A204.1 (cell line): ENCODE results near the gene KRTAP4-4.
"Not testable (repeated sequence)": the region's sequence is repeated elsewhere in the genome, so short reads cannot be mapped to it uniquely, and the experiment has no call there.

ENCODE experiments used
- FAIRE-seq: peaks from 2 replicates; lab custom pipeline; 2012; peaks lifted over from hg19 to GRCh38; lab: Jason Lieb, UNC

KRTAP4-4 gene

DNA sequence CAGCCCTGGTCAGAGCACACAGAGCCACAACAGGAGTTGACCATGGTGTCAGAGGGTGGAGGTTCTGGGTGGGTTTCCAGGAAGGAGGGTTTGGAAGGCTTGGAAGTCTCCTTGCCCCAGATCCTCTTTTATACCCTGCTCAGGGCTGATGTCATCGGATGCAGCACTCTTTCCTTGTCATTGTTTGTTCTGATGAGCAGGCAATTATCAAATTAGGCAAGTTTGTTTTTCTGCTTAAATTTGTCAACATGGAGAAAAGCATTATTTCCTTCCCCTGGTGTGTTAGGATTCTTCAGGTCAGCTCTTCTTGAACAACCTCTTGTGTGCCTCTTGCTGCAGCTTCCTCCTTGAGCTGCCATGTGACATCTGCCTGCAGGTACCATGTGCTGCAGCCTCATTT is at the start of gene KRTAP4-4:
Gene KRTAP4-4, minus strand, starts transcription at position 101 of the 400 bp plus-strand sequence. Its CDS starts 57 bp downstream, at position 44.
- no peak for FAIRE-seq

DNA sequence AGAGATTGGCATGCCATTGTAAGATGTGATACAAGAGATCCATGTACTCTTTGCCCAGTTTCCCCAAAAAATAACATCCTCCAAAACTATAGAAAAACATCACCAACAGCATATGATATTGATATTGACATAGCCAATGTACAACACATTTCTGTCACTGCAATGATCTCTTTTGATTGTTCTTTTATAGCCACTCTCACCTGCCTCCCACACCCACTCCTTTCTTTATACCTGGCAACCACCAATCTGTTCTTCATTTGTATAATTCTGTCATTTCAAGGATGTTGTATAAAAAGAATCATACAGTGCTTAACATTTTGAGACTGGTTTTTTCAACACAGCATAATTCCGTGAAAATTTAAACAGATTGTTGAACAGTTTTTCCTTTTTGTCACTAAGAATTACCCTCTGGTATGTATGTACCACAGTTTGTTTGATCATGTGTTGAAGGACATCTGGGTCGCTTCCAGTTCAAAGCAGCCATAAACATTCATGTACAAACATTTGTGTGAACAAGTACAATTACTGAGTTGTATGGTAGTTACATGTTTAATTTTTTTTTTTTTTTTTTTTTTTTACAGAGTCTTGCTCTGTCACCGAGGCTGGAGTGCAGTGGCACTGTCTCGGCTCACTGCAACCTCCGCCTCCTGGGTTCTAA is 39.0 kb upstream of the KRTAP4-4 start:
- no peak for FAIRE-seq

DNA sequence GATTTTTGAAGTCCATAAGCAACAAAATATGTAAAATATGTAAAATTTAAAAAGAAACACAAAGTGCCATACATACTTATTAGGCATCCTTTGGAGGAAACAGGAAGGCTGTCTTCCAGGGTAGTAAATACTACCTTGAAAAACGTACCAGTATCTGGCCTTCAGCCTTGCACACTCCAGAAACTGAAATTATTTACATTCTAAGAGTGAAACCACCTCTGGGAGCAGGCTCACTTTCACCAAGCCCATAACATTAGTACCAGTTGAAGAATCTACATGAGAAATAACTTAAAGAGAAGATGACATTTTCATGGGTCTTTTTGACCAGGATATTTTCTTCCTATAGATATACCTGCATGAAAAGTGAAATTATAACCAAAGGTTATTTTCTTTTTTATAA is 35.5 kb upstream of the KRTAP4-4 start:
- FAIRE-seq, result no peak

DNA sequence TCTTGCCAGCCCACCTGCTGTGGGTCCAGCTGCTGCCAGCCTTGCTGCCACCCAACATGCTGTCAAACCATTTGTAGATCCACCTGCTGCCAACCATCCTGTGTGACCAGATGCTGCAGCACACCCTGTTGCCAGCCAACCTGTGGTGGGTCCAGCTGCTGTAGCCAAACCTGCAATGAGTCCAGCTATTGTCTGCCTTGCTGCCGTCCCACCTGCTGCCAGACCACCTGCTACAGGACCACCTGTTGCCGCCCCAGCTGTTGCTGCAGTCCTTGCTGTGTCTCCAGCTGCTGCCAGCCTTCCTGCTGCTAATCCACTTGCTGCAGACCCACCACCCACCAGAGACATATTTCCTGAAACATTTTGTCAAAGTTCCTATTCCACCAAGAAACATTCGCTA is 29.8 kb upstream of the KRTAP4-4 start:
- no peak for FAIRE-seq

DNA sequence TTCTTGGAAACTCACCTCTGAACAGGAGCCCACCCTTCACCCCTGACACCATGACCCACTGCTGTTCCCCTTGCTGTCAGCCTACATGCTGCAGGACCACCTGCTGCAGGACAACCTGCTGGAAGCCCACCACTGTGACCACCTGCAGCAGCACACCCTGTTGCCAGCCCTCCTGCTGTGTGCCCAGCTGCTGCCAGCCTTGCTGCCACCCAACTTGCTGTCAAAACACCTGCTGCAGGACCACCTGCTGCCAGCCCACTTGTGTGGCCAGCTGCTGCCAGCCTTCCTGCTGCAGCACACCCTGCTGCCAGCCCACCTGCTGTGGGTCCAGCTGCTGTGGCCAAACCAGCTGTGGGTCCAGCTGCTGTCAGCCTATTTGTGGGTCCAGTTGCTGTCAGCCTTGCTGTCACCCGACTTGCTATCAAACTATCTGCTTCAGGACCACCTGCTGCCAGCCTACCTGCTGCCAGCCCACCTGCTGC is 29.3 kb upstream of the KRTAP4-4 start, which contains the start of gene KRTAP9-1:
Gene KRTAP9-1, plus strand, starts transcription at position 51 of the 482 bp plus-strand sequence. Its CDS starts 0 bp downstream, at position 51.
- FAIRE-seq, result not testable (repeated sequence)

DNA sequence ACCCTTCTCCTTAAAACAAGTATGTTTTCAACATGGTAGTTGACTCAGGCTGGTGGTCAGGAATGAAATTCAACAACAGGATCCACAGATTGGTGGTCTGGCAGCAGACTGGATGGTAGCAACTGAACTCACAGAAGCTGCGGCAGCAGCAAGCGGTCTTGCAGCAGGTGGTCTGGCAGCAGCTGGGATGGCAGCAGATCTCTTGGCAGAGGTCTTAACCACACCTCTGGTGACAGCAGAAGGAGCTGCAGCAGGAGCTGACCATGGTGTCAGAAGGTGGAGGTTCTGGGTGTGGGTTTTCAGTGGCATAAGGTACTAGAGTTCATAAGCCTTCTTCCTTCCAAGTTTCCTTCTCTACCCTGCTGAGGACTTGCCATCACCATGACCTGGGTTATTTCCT is 26.3 kb upstream of the KRTAP4-4 start:
- FAIRE-seq, result no peak

DNA sequence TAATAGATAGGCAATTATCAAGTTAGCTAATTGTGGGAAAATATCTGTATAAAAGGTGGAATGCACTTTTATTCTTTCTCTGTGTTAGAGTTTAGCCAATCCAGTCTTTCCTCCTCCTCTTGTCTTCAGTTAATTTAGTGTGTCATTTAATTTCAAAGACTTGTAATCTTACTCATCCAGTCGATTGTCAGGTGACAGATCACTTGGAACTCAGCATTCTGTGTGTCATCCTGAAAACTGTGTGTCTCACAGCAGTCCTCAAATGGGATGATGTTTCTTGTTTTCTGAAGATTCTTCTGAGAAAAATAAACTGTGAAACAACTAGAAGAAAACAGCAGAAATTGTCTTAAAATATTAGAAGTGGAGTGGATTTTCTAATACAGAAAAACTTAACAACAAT is 24.5 kb upstream of the KRTAP4-4 start:
- no peak for FAIRE-seq

DNA sequence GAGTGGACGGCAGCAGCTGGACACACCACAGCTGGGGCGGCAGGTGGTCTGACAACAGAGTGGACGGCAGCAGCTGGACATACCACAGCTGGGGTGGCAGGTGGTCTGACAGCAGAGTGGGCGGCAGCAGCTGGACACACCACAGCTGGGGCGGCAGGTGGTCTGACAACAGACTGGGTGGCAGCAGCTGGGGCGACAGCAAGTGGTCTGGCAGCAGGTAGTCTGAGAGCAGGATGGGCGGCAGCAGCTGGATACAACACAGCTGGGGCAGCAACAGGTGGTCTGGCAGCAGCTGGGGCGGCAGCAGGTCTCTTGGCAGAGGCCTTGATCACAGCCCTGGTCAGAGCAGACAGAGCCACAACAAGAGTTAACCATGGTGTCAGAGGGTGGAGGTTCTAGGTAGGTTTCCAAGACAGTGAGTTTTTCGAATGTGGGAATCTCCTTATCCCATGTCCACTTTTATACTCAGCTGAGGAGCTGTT is 24.0 kb upstream of the KRTAP4-4 start, which contains the start of gene KRTAP4-1:
Gene KRTAP4-1, minus strand, starts transcription at position 432 of the 482 bp plus-strand sequence. Its CDS starts 57 bp downstream, at position 375.
- no peak for FAIRE-seq

DNA sequence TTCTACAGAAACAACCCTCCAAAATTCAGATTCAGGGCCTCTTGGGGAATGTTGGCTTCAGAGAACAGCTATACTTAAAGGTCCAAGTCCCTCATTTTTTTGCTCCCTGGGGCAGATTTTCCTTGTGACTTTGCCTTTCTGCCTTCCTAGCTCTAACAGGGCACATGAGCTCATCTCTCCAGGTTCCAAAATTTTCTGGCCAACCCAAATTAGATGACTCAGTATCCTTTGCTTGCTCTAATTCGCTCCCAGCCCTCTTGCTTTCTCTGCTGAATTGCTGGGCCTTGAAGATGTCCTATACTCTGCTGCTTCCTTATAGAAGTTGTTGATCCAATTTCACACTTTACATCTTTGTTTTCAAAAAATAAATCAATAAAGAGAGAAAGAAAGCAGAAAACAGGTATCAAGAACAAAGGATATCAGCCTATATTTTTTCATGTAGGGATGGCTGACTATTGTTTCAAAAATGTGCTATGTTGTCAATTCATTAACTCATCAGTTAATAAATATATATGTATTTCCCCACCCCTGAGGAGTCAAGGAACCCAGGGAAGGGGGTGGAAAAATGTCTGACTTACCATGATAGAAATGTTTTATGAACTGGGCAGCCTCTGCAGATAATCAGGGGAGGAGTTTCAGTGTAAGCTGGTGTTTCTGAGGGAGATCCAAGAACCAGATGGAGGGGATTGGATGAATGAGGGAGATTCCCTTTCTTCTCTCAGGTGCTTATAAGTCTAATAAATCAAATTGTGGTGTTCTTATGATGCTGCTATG is 18.5 kb upstream of the KRTAP4-4 start:
- FAIRE-seq, result no peak

DNA sequence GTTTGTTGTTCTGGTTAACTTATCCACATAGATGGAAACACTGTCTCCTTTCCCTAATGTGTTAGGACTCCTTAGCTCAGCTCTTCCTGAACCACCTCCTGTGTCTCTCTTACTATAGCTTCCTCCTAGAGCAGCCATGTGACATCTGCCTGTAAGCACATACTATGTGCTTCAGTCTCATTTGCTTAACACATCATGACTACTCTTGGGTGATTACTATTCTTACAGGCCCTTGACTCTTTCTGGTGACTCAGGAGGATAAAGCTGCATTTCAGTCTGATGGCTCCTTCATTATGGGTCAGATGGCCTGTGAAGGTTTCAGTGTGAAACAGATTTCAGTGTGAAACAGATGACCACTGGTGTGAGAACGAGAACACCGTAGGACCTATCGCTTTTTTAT is 17.8 kb upstream of the KRTAP4-4 start:
- FAIRE-seq, result no peak

DNA sequence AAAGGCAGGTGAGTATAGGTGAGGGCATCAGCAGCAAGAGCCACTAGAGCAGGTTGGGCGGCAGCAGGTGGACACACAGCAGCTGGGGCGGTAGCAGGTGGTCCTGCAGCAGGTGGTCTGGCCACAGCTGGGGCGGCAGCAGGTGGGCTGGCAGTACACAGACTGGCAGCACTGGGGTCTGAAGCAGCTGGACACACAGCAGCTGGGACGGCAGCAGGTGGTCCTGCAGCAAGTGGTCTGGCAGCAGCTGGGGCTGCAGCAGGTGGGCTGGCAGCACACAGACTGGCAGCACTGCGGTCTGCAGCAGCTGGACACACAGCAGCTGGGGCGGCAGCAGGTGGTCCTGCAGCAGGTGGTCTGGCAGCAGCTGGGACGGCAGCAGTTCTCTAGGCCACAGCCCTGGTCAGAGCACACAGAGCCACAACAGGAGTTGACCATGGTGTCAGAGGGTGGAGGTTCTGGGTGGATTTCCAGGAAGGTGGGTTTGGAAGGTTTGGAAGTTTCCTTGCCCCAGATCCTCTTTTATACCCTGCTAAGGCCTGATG is 17.3 kb upstream of the KRTAP4-4 start, which contains the start of gene KRTAP4-2:
Gene KRTAP4-2, minus strand, starts transcription at position 495 of the 545 bp plus-strand sequence. Its CDS starts 57 bp downstream, at position 438.
- FAIRE-seq, result no peak

DNA sequence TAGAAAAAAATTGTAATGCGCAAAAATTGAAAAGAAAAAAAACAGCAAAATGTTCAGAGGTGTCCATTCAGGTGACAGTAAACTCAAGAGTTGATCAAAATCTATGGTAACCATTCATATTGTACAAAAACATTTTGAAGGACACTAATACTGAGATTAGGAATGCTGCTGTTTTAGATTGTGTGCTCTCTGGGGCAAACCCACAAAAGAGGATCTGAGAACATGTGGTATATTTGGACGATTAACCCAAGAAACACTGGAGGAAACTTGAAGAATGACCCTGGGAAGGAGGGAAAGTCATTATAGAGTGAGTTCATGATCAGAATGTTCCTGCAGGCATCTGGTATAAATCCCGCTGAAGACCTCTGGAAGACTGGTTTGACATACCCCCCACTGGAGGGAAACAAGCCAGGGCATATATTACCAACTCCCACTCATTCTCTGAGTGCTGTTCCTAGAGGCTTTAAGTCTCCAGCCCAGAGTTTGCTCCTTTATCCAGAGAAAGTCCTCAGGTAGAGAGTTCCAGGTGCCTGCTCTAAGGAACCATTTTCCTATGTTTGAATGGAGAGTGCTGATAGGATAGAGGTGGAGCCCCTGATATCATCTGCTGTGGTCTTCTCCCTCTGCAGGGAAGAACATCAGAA is 16.3 kb upstream of the KRTAP4-4 start:
- no peak for FAIRE-seq

DNA sequence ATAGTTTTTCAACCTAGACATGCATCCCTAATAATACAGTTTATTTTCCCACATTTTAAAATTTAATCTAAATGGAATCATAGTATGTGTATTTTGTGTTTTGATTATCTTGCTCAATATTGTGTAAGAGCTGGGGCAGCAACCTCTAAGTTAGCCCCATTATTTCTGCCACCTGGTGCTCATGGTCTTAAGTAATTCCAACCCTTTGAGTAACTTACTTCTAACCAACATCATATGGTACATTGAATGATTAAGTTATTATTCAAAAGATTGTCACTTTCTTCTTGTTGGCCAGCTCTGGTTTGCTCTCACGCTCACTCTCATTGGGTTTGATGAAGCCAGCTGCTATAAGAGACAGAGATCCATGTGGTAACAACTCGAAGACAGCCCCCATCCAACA is 11.3 kb upstream of the KRTAP4-4 start:
- FAIRE-seq, result no peak

DNA sequence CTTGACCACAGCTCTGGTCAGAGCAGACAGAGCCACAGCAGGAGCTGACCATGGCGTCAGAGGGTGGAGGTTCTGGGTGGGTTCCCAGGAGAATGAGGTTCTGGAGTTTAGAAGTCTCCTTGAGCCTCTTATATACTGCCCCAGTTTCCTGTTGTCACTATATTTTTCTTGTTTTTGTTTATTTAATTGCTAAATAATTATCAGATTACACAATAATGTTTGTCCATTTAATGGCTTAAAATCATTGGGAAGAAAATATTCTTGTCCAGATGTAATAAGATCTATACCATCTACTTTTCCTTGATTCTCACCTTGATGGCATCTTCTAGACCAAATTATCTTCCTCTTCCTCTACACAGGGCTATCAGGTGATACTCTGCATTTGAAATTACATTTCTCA is 7.6 kb upstream of the KRTAP4-4 start, which contains the start of gene KRTAP4-3:
Gene KRTAP4-3, minus strand, starts transcription at position 101 of the 400 bp plus-strand sequence. Its CDS starts 49 bp downstream, at position 52.
- FAIRE-seq, result no peak

DNA sequence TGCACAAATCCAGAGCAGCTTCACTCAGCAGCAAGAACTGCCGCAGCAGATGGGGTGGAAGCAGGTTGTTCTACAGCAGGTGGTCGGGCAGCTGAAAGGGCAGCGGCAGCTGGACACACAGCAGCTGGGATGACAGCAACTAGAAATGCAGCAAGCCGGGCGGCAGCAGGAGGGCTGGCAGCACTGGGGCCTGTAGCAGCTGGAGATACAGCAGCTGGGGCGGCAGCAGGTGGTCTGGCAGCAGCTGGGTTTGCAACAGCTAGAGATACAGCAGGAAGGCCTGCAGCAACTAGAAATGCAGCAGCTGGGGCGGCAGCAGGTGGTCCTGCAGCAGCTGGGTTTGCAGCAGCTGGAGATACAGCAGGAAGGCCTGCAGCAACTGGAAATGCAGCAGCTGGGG is 7.0 kb upstream of the KRTAP4-4 start:
- no peak for FAIRE-seq

DNA sequence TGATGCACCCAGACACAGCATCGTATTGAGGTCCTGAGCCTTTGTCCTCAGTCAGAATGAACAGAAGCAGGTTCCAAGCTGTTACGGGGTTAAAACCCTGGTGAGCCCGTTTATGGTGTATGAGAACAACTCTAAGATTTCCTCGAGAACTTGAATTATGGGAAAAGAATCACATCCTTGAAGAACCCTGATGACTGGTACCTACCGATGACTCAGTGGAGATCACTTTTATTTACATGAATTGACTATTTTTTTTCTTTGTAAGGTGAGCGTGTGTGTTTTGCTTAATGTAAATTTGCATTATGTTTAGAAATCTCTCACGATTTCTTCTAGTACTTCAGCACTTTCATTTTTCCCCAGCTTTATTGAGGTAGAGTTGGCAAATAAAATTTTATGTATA is 3.3 kb upstream of the KRTAP4-4 start:
- no peak for FAIRE-seq

DNA sequence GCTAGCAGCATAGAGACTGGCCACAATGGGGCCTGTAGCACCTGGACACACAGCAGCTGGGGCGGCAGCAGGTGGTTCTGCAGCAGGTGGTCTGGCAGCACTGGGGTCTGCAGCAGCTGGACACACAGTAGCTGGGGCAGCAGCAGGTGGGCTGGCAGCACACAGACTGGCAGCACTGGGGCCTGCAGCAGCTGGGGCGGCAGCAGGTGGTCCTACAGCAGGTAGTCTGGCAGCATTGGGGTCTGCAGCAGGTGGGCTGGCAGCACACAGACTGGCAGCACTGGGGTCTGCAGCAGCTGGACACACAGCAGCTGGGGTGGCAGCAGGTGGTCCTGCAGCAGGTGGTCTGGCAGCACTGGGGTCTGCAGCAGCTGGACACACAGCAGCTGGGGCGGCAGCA is 358 bp downstream of the KRTAP4-4 start:
- FAIRE-seq, result not testable (repeated sequence)

DNA sequence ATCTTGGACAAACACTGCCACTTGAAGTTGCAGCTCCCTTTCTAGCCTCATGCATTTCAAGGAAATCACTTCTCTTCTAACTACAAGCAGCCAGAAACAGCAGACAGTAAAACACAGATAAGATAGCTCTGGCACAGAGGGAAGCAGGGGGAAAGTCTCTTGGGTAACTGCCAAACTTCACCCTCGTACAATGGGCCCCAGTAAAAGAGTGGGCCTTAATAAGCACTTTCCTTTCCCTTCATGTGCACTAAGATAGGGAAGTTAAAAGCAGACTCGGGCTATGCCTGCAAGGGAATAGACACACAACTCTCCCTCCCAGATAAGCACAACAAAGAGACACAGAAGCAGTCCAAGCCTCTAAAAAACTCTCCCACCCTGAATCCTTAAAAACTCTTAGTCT is 6.7 kb downstream of the KRTAP4-4 start:
- FAIRE-seq, result no peak

DNA sequence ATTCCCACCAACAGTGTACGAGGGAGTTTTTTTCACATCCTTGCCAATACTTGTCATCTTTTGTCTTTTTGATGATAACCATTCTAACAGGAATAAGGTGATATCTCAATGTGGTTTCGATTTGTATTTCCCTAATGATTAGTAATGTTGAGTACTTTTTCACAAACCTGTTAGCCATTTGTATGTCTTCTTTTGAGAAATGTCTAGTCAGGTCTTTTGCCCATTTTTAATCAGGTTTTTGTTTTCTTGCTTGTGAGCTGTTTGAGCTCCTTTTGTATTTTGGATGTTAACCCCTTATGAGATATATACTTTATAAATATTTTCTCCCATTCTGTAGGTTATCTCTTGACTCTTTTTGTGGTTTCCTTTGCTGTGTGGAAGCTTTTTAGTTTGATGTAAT is 9.0 kb downstream of the KRTAP4-4 start:
- no peak for FAIRE-seq

DNA sequence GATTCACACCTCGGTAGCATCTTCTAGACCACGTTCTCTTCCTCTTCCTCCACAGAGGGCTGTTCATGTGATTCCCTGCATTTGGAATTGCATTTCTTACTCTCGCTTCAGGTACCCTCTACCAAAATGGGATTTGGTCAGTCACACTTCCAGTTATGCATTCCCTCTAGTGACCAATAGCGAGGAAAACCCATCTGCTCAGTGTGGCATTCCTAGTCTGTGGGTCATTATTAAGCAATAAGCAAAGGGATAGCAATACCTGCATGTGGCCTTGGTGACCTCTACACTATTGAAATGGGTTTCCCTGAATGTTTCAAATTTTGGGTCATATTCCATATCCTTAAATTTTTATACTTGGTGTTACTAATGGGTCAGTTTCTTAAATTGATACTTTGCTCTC is 10.5 kb downstream of the KRTAP4-4 start:
- FAIRE-seq, result no peak

DNA sequence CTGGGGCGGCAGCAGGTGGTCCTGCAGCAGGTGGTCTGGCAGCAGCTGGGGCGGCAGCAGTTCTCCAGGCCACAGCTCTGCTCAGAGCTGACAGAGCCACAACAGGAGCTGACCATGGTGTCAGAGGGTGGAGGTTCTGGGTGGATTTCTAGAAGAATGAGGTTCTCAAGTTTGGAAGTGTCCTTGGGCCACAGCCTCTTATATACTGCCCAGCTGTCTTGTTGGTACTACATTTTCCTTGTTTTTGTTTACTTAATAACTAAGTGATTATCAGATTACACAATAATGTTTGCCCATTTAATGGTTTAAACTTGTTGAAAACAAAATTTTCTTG is 10.9 kb downstream of the KRTAP4-4 start, which contains the start of gene KRTAP4-5:
Gene KRTAP4-5, minus strand, starts transcription at position 174 of the 334 bp plus-strand sequence. Its CDS starts 58 bp downstream, at position 116.
- FAIRE-seq, result no peak
